Upper lobe of left lung (tissue), 4 donors: ENCODE results near the gene GFOD2.

Experiments
- POLR2A ChIP-seq, 4 donors: fragments of 450-650 bp; IDR thresholded peaks; one replicate each; pipeline ENCODE4 v1.5.1; 2016 to 2017; ENCODE audit warnings: antibody characterized with exemption in 4 of 4, mild to moderate bottlenecking in 2 of 4
- POLR2AphosphoS5 ChIP-seq, 2 donors: sonication (generic); formaldehyde crosslinking; IDR thresholded peaks; one replicate each; pipeline ENCODE4 v1.5.1; 2017; ENCODE audit warnings: antibody characterized with exemption in 2 of 2
- TF ChIP-seq, protein P1 (sequence below), 6 experiments: fragments of 450-650 bp in 4 of 6; fragments of 200-600 bp in 2 of 6; sonication (generic) in 2 of 6; IDR thresholded peaks; one replicate each; pipeline ENCODE4 v1.5.1; 2016 to 2019; ENCODE audit warnings: antibody characterized with exemption in 6 of 6

DNA sequence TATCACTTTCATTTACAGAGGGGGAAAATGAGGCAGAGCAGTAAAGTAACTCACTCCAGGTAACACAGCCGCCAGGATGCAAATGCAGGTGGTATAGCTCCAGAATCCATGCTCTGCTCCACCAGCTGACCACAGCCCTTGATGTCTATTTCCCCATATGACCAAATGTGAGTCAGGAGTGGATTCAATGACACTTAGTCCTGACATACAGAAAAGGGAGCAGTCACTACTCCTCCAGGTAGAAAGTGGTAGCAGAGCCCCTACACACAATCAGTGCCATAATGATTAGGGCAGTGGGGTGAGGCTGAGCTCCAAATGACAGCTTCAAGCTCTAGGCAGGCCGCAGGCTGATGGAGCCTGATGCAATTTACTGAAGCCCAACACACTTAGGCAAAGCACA is 43.3 kb upstream of the GFOD2 start:
- TF ChIP-seq, protein P1, sequence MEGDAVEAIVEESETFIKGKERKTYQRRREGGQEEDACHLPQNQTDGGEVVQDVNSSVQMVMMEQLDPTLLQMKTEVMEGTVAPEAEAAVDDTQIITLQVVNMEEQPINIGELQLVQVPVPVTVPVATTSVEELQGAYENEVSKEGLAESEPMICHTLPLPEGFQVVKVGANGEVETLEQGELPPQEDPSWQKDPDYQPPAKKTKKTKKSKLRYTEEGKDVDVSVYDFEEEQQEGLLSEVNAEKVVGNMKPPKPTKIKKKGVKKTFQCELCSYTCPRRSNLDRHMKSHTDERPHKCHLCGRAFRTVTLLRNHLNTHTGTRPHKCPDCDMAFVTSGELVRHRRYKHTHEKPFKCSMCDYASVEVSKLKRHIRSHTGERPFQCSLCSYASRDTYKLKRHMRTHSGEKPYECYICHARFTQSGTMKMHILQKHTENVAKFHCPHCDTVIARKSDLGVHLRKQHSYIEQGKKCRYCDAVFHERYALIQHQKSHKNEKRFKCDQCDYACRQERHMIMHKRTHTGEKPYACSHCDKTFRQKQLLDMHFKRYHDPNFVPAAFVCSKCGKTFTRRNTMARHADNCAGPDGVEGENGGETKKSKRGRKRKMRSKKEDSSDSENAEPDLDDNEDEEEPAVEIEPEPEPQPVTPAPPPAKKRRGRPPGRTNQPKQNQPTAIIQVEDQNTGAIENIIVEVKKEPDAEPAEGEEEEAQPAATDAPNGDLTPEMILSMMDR (IDR thresholded peaks at IDR 0.05): no peak
- no peak for TF ChIP-seq POLR2AphosphoS5 (IDR thresholded peaks at IDR 0.05)
- TF ChIP-seq POLR2A (IDR thresholded peaks at IDR 0.05): no peak
